Transverse colon (tissue), 4 donors: ENCODE data around the gene PDE4D. TPM values are rescaled to one million over a fixed set of nuclear protein-coding genes. Genes with fewer than 3 reads are reported as not detected.

ENCODE experiments used
- DNase-seq: peaks from one replicate; pipeline ENCODE4 v3.0.0-alpha.2; 2019
- H3K27ac ChIP-seq, 4 donors: fragments of 200-600 bp; sonication (generic); 2 replicates each; pipeline ENCODE4 v1.5.1; 2016 to 2018; ENCODE audit warnings: inconsistent platforms in 4 of 4
- H3K27me3 ChIP-seq: fragments of 200-600 bp; sonication (generic); 2 replicates; pipeline ENCODE4 v1.5.1; 2017; ENCODE audit warnings: inconsistent platforms
- H3K36me3 ChIP-seq, 4 donors: fragments of 200-600 bp; sonication (generic); 2 replicates each; pipeline ENCODE4 v1.5.1; 2017 to 2019; ENCODE audit warnings: inconsistent platforms in 4 of 4
- H3K4me1 ChIP-seq, 4 donors: fragments of 200-600 bp; sonication (generic); 2 replicates each; pipeline ENCODE4 v1.5.1; 2017 to 2020; ENCODE audit warnings: inconsistent platforms in 4 of 4
- H3K4me3 ChIP-seq, 4 donors: fragments of 200-600 bp; sonication (generic); 1 replicate in 1 of 4; 2 replicates in 3 of 4; pipeline versions ENCODE4 v1.5.1 to v1.6.1; 2017 to 2019; ENCODE audit warnings: inconsistent platforms in 4 of 4
- H3K9me3 ChIP-seq, 2 donors: fragments of 200-600 bp; sonication (generic); 2 replicates each; pipeline ENCODE4 v1.5.1; 2017 to 2019; ENCODE audit warnings: inconsistent platforms in 2 of 2
- CTCF ChIP-seq, 5 experiments: fragments of 200-600 bp in 3 of 5; fragments of 450-650 bp in 2 of 5; sonication (generic) in 3 of 5; IDR thresholded peaks; 1 replicate in 2 of 5; 2 replicates in 3 of 5; pipeline ENCODE4 v1.5.1; 2016 to 2017; ENCODE audit warnings: antibody characterized with exemption in 5 of 5, inconsistent platforms in 3 of 5, mild to moderate bottlenecking in 2 of 5, moderate library complexity in 1 of 5
- EP300 ChIP-seq: sonication (generic); formaldehyde crosslinking; IDR thresholded peaks from one replicate; pipeline ENCODE4 v1.6.1; 2017; ENCODE audit warnings: antibody characterized with exemption, low read depth
- POLR2A ChIP-seq: fragments of 450-650 bp; IDR thresholded peaks from one replicate; pipeline ENCODE4 v1.6.1; 2016; ENCODE audit warnings: antibody characterized with exemption, mild to moderate bottlenecking, moderate library complexity
- POLR2AphosphoS5 ChIP-seq, 3 donors: sonication (generic); formaldehyde crosslinking; IDR thresholded peaks; one replicate each; pipeline ENCODE4 v1.6.1; 2016; ENCODE audit warnings: antibody characterized with exemption in 3 of 3
- WGBS, 2 donors: methylation state at CpG; one replicate each; pipeline ENCODE4 v1.1.5; 2018; ENCODE audit warnings: low coverage in 1 of 2; 5-methylcytosine and 5-hydroxymethylcytosine counted together
- in situ Hi-C, 4 donors: fragments of 200-750 bp; cut with MboI; loops; one replicate each; pipeline versions ENCODE4 v1.15.0 to v1.15.1; 2017; ENCODE audit warnings: low sequenced_read_pairs in 3 of 4, low pct_ligation_motif_present in 1 of 4, low pct_unique_long_range_greater_than_20kb in 1 of 4
- intact Hi-C: fragments of 100-400 bp; cut with DNase I; formaldehyde crosslinking; loops from one replicate; pipeline ENCODE4 v1.15.1; 2023; ENCODE audit warnings: low total_unique reads
- total RNA-seq, 4 donors: library from RNA; depleted of rRNA; stranded (reverse); fragments of >200 nt; gene quantifications; one replicate each; pipeline ENCODE4 v1.1.0, GENCODE V29; 2016

The PDE4D gene
- total RNA-seq, 4 donors from 2014 or later, result 47.0 to 302 (median 73.6) TPM

DNA sequence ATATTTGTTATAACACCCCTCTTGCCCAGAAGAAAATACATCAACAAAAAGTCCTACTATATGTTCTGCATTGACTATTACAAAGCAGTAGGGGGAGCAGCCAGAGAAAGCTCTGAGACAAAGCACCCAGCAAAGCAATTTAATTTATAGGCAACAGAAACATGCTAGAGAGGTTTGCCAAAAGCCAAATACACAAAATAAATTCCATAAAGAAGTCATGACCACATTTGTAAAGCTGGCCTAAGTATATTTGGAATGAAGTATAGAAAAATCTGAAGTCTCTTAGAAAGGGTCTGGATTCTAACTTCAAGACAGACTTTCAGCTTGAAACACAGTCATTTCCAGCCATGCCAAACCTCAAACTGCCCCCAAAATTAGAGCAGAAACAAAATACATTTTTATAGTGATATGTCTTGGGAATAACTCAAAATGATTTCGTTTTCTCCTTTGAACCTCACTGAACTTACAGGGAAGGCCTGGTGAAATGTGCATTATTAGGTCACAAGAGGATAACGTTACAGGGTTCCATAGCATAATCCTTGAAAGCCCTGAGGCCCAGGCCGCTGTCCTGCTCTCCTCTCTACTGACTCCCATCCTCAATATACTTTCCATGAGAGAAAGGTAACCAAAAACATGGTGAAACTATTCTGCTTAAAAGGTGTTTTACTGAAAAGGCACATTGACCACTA, 858.9 kb downstream of the PDE4D start:
- intact Hi-C loops, result loop anchor here (5.0 to 10.0 kb wide), 2 partner anchors 38 to 140 kb away; no protein-coding TSS in a partner anchor
- no peaks in the 10 kb centered on the region for H3K36me3 ChIP-seq
- H3K4me1 ChIP-seq, result peaks cover 0 to 19% (median 12%) of the 10 kb centered on the region in 4 donors
- H3K4me3 ChIP-seq, result no peak overlapping the region
- H3K27me3 ChIP-seq, result no peaks in the 10 kb centered on the region
- in situ Hi-C loops, result loop anchor here in 1 of 4 donors (25.0 kb wide), 1 partner anchor 128 kb away; no protein-coding TSS in a partner anchor
- DNase-seq, result no peak
- H3K9me3 ChIP-seq, result no peaks in the 10 kb centered on the region
- TF ChIP-seq POLR2A (no peak), CTCF (IDR thresholded peaks at IDR 0.05) (peak; percentile 44 to 67 (median 51)), POLR2AphosphoS5 (IDR thresholded peaks at IDR 0.05) (no peak), EP300 (no peak)
- H3K27ac ChIP-seq, result peak overlapping the region; percentile 73 to 86 (median 80)
- 50 to 70% methylated on average over 1 to 3 of the region's 3 CpGs for WGBS, 2 donors

- TF ChIP-seq CTCF (IDR thresholded peaks at IDR 0.05), result no peak
- no peak for TF ChIP-seq POLR2AphosphoS5 (IDR thresholded peaks at IDR 0.05)
- TF ChIP-seq EP300, result no peak
- no peak for TF ChIP-seq POLR2A
- H3K4me3 ChIP-seq, result no peak overlapping the region
- no peaks in the 10 kb centered on the region for H3K36me3 ChIP-seq
- intact Hi-C loops, result no loop called here
- H3K27ac ChIP-seq, result peak overlapping the region in 2 of 4 donors; percentile 15 to 60
- no peaks in the 10 kb centered on the region for H3K9me3 ChIP-seq
- H3K27me3 ChIP-seq, result no peaks in the 10 kb centered on the region
- peaks cover 2 to 4% (median 3%) of the 10 kb centered on the region in 4 donors for H3K4me1 ChIP-seq
- DNase-seq, result no peak
- WGBS, 2 donors, result 94 to 100% methylated on average over 6 of the region's 6 CpGs
- in situ Hi-C loops, result loop anchor here in 2 of 4 donors (10.0 to 25.0 kb wide), 2 partner anchors 135 to 147 kb away; no protein-coding TSS in a partner anchor
These were observed 866.2 kb downstream of the PDE4D start for GRCh38 chr5:59027145-59027907.

GRCh38 chr5:59025734-59026133, 867.8 kb downstream of the PDE4D start:
- in situ Hi-C loops, result loop anchor here in 2 of 4 donors (10.0 to 25.0 kb wide), 2 partner anchors 137 to 149 kb away; no protein-coding TSS in a partner anchor

GRCh38 chr5:59021837-59022514, 871.5 kb downstream of the PDE4D start:
- intact Hi-C loops (no loop called here), in situ Hi-C loops (loop anchor here in 3 of 4 donors (10.0 to 25.0 kb wide), 2 partner anchors 135 to 153 kb away; no protein-coding TSS in a partner anchor)
- Histone ChIP-seq H3K4me1 (peaks cover 9 to 29% (median 22%) of the 10 kb centered on the region in 4 donors), H3K27ac (peak overlapping the region; percentile 24 to 74 (median 56)), H3K9me3 (no peaks in the 10 kb centered on the region), H3K4me3 (no peak overlapping the region), H3K27me3 (no peaks in the 10 kb centered on the region), H3K36me3 (no peaks in the 10 kb centered on the region)
- DNase-seq, result peak; percentile 33
- 70 to 75% methylated on average over 7 of the region's 7 CpGs for WGBS, 2 donors
- TF ChIP-seq CTCF (IDR thresholded peaks at IDR 0.05), result no peak
- TF ChIP-seq POLR2AphosphoS5 (IDR thresholded peaks at IDR 0.05), result no peak
- TF ChIP-seq POLR2A, result no peak
- TF ChIP-seq EP300, result no peak

More at GRCh38 chr5:59025734-59026133, 867.8 kb downstream of the PDE4D start:
- Histone ChIP-seq H3K4me1 (peaks cover 2 to 19% (median 17%) of the 10 kb centered on the region in 4 donors), H3K4me3 (no peak overlapping the region), H3K27ac (peak overlapping the region in 3 of 4 donors; percentile 15 to 60 (median 31)), H3K27me3 (no peaks in the 10 kb centered on the region), H3K9me3 (no peaks in the 10 kb centered on the region), H3K36me3 (no peaks in the 10 kb centered on the region)
- DNase-seq, result no peak
- WGBS, 2 donors, result 83 to 85% methylated on average over 1 of the region's 1 CpG
- intact Hi-C loops, result no loop called here
- TF ChIP-seq EP300 (no peak), POLR2AphosphoS5 (IDR thresholded peaks at IDR 0.05) (peak; percentile 35 to 81 (median 78))
